H1 (cell line): ENCODE measurements around the gene FCN2.

ENCODE experiments used
- BRCA1 ChIP-seq: IDR thresholded peaks from 2 replicates; pipeline ENCODE4 v1.6.1; 2012; ENCODE audit warnings: low read depth, low read length, improper control_type of control experiment
- E2F6 ChIP-seq: IDR thresholded peaks from 2 replicates; pipeline ENCODE4 v1.6.1; 2012; ENCODE audit warnings: inconsistent platforms
- EZH2 ChIP-seq: fragments of 200-600 bp; sonication (generic); IDR thresholded peaks from 2 replicates; pipeline ENCODE4 v1.7.1; 2012; ENCODE audit warnings: low read depth, mild to moderate bottlenecking, moderate library complexity, low read length, inconsistent platforms; ENCODE audit not compliant: severe bottlenecking
- JUND ChIP-seq: IDR thresholded peaks from 2 replicates; pipeline ENCODE4 v1.6.1; 2011; ENCODE audit warnings: mild to moderate bottlenecking, improper control_type of control experiment, low read length
- POLR2A ChIP-seq, 2 experiments: IDR thresholded peaks; 1 replicate in 1 of 2; 2 replicates in 1 of 2; pipeline ENCODE4 v1.6.1; 2011; ENCODE audit warnings: low read depth in 2 of 2, low read length in 2 of 2, mild to moderate bottlenecking in 2 of 2; ENCODE audit errors: control extremely low read depth in 1 of 2
- RAD21 ChIP-seq, 2 experiments: IDR thresholded peaks in 1 of 2; conservative IDR thresholded peaks in 1 of 2; 2 replicates each; pipeline ENCODE4 v1.6.1; 2011; ENCODE audit warnings: low read depth in 2 of 2, low read length in 2 of 2, improper control_type of control experiment in 1 of 2, inconsistent platforms in 1 of 2, mild to moderate bottlenecking in 1 of 2, moderate library complexity in 1 of 2
- RXRA ChIP-seq: IDR thresholded peaks from 2 replicates; pipeline ENCODE4 v1.6.1; 2011; ENCODE audit warnings: low read depth, mild to moderate bottlenecking, low read length, moderate library complexity; ENCODE audit not compliant: insufficient read depth
- TF ChIP-seq, protein P1 (sequence below): IDR thresholded peaks from 2 replicates; pipeline ENCODE4 v1.6.1; 2012; ENCODE audit warnings: inconsistent platforms
- TF ChIP-seq, protein P2 (sequence below), 3 experiments: IDR thresholded peaks; 1 replicate in 2 of 3; 2 replicates in 1 of 3; pipeline versions ENCODE4 v1.5.1 to v1.6.1; 2011; ENCODE audit warnings: low read length in 3 of 3, mild to moderate bottlenecking in 3 of 3, inconsistent platforms in 2 of 3, low read depth in 1 of 3, moderate library complexity in 1 of 3; ENCODE audit not compliant: insufficient read depth in 1 of 3; ENCODE audit errors: control extremely low read depth in 1 of 3

GRCh38 chr9:134872482-134873231 is 8.0 kb upstream of the FCN2 start:
- TF ChIP-seq EZH2 = no peak
- TF ChIP-seq, protein P1, sequence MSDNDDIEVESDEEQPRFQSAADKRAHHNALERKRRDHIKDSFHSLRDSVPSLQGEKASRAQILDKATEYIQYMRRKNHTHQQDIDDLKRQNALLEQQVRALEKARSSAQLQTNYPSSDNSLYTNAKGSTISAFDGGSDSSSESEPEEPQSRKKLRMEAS = no peak
- TF ChIP-seq, protein P2, sequence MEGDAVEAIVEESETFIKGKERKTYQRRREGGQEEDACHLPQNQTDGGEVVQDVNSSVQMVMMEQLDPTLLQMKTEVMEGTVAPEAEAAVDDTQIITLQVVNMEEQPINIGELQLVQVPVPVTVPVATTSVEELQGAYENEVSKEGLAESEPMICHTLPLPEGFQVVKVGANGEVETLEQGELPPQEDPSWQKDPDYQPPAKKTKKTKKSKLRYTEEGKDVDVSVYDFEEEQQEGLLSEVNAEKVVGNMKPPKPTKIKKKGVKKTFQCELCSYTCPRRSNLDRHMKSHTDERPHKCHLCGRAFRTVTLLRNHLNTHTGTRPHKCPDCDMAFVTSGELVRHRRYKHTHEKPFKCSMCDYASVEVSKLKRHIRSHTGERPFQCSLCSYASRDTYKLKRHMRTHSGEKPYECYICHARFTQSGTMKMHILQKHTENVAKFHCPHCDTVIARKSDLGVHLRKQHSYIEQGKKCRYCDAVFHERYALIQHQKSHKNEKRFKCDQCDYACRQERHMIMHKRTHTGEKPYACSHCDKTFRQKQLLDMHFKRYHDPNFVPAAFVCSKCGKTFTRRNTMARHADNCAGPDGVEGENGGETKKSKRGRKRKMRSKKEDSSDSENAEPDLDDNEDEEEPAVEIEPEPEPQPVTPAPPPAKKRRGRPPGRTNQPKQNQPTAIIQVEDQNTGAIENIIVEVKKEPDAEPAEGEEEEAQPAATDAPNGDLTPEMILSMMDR (IDR thresholded peaks at IDR 0.05; ENCODE audit: control extremely low read depth in 1 of 3, insufficient read depth in 1 of 3, low read depth in 1 of 3, low read length in 3 of 3) = no peak
- TF ChIP-seq RAD21 (IDR thresholded peaks at IDR 0.05 in 1 of 2, conservative IDR thresholded peaks at IDR 0.05 in 1 of 2; ENCODE audit: low read depth in 2 of 2, low read length in 2 of 2) = no peak
- no peak for TF ChIP-seq RXRA
- no peak for TF ChIP-seq POLR2A (IDR thresholded peaks at IDR 0.05; ENCODE audit: control extremely low read depth in 1 of 2, low read depth in 2 of 2, low read length in 2 of 2)
- no peak for TF ChIP-seq E2F6
- no peak for TF ChIP-seq BRCA1
- no peak for TF ChIP-seq JUND
